Middle frontal gyrus (tissue), 1 donor: Measurements from ENCODE around the gene TCF15.

Experiments
- DNase-seq: peaks from one replicate; pipeline ENCODE4 v3.0.0-alpha.2; 2015; ENCODE audit warnings: low spot score; ENCODE audit errors: extremely low spot score

TCF15 gene

GRCh38 chr20:556984-557383 is 53.1 kb downstream of the TCF15 start:
- no peak for DNase-seq

GRCh38 chr20:555976-556385 is 54.1 kb downstream of the TCF15 start:
- DNase-seq: no peak
